Measurements from ENCODE around the gene ZSCAN10.
"Not testable (repeated sequence)": the region's sequence is repeated elsewhere in the genome, so short reads cannot be mapped to it uniquely, and the experiment has no call there.

The ZSCAN10 gene

DNA sequence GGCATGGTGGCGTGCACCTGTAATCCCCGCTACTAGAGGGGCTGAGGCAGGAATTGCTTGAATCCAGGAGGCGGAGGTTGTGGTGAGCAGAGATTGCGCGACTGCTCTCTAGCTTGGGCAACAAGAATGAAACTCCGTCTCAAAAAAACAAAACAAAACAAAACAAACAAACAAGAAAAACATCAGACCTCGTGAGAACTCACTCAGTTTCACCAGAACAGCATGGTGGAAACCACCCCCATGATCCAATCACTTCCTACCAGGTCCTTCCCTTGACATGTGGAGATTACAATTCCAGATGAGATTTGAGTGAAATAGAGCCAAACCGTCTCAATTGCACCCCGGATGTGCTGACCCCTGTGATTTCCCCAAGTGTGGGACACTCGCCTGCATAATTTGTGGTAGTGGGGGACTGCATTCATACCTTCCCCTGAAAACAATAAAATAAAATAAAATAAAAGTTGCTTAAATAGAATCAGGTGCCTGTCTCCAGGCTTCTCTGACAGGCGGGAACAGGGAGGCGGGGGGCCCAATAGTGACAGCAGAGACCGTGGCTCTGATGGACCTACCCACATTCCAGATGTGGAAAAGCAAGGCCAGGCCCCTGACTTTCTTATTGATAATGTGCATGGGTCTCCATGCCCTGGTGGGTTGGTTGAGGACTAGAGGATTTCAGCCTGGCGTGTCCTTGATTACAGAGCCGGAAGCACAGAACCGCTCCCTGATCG, 13.1 kb downstream of the ZSCAN10 start:
- no peak overlapping the region for H3K4me3 ChIP-seq (ENCODE audit: control insufficient read depth, low read depth, low read length)
- TF ChIP-seq, protein P1, sequence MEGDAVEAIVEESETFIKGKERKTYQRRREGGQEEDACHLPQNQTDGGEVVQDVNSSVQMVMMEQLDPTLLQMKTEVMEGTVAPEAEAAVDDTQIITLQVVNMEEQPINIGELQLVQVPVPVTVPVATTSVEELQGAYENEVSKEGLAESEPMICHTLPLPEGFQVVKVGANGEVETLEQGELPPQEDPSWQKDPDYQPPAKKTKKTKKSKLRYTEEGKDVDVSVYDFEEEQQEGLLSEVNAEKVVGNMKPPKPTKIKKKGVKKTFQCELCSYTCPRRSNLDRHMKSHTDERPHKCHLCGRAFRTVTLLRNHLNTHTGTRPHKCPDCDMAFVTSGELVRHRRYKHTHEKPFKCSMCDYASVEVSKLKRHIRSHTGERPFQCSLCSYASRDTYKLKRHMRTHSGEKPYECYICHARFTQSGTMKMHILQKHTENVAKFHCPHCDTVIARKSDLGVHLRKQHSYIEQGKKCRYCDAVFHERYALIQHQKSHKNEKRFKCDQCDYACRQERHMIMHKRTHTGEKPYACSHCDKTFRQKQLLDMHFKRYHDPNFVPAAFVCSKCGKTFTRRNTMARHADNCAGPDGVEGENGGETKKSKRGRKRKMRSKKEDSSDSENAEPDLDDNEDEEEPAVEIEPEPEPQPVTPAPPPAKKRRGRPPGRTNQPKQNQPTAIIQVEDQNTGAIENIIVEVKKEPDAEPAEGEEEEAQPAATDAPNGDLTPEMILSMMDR (conservative IDR thresholded peaks at IDR 0.05; ENCODE audit: control insufficient read depth, insufficient read depth, low read depth, low read length): no peak
- no peak for DNase-seq (ENCODE audit: low read depth)

DNA sequence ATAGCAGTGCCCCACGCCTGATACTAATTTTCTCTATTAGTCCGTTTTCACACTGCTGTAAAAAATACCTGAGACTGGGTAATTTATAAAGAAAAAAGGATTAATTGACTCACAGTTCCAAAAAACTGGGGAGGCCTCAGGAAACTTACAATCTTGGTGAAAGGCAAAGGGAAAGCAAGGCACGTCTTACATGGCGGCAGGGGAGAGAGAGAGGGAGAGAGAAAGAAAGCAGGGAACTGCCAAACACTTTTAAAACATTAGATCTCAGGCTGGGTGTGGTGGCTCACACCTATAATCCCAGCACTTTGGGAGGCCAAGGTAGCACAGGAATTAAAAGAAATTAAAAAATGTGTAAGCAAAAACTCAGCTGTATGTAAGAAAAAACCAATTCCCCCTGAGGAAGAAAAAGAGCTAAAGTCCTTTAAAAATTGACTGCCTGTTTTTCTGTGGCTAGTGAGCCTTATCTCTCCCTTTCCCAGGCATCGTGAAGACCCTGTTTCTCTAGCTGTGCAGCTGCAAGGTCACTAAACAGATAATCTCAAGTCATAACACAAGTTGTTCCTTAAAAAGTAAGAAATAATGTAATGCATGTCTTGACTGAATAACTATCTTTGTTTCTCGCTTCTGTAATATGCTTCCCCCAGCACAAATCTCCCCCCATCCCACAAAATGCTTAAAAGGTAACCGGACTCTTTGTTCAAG, 14.0 kb downstream of the ZSCAN10 start:
- TF ChIP-seq, protein P1 (conservative IDR thresholded peaks at IDR 0.05; ENCODE audit: control insufficient read depth, insufficient read depth, low read depth, low read length): no peak
- no peak for DNase-seq (ENCODE audit: low read depth)
- H3K4me3 ChIP-seq (ENCODE audit: control insufficient read depth, low read depth, low read length): no peak overlapping the region

DNA sequence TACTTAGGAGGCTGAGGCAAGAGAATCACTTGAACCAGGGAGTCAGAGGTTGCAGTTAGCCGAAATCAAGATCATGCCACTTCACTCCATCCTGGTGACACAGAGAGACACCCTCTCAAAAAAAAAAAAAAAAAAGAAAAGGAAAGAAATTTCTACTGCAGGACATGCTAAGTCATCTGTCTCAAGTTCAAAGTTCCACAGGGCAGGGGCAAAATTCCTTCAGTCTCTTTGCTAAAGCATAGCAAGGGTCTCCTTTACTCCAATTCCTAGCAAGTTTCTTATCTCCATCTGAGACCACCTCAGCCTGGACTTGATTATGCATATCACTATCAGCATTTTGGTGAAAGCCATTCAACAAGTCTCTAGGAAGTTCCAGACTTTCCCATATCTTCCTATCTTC, 14.6 kb downstream of the ZSCAN10 start:
- DNase-seq (ENCODE audit: low read depth): no peak
- no peak overlapping the region for H3K4me3 ChIP-seq (ENCODE audit: control insufficient read depth, low read depth, low read length)
- TF ChIP-seq, protein P1 (conservative IDR thresholded peaks at IDR 0.05; ENCODE audit: control insufficient read depth, insufficient read depth, low read depth, low read length): no peak

DNA sequence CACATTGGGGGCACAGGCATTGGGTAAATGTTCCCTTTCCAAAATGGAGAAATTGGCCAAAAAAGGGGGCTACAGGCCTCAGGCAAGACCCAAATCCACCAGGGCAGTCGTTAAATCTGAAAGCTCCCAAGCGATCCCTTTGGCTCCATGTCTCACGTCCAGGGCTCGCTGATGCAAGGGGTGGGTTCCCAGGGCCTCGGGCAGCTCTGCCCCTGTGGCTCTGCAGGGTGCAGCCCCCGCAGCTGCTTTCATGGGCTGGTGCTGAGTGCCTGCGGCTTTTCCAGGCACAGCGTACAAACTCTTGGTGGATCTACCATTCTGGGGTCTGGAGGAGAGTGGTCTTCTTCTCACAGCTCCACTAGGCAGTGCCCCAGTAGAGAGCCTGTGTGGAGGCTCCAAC, 15.7 kb downstream of the ZSCAN10 start:
- not testable (repeated sequence) for H3K4me3 ChIP-seq (ENCODE audit: control insufficient read depth, low read depth, low read length); DNase-seq (ENCODE audit: low read depth)

DNA sequence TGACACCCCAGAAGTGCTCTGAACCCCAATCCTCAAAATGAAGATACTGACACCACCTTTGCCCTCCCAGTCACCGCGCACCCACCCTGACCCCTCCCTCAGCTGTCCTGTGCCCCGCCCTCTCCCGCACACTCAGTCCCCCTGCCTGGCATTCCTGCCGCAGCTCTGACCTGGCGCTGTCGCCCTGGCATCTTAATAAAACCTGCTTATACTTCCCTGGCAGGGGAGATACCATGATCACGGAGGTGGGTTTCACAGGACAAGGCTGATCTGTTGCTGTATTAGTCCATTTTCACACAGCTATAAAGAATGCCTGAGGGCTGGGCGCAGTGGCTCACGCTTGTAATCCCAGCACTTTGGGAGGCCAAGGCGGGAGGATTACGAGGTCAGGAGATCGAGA, 17.1 kb downstream of the ZSCAN10 start:
- not testable (repeated sequence) for DNase-seq (ENCODE audit: low read depth); H3K4me3 ChIP-seq (ENCODE audit: control insufficient read depth, low read depth, low read length)

DNA sequence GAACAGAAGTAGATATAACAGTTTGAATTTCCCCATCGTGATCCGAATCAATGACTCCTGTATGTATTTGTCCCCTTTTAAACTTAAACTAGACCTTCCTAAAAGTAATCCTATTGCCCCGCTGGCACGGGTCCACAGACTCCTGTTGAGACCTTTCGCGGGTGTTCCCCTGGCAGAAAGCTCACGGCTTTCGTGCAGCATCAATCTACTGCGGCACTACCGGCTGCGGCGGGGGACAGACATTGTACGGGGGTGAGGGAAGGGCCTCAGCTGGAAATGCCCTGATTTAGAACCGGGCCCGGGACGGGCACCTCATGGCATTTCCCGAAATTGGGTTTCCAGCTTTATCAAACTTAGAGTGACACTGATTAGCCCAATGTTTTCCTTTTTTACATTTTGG, 19.1 kb downstream of the ZSCAN10 start:
- H3K4me3 ChIP-seq (ENCODE audit: control insufficient read depth, low read depth, low read length): no peak overlapping the region
- TF ChIP-seq, protein P1 (conservative IDR thresholded peaks at IDR 0.05; ENCODE audit: control insufficient read depth, insufficient read depth, low read depth, low read length): no peak
- no peak for DNase-seq (ENCODE audit: low read depth)

DNA sequence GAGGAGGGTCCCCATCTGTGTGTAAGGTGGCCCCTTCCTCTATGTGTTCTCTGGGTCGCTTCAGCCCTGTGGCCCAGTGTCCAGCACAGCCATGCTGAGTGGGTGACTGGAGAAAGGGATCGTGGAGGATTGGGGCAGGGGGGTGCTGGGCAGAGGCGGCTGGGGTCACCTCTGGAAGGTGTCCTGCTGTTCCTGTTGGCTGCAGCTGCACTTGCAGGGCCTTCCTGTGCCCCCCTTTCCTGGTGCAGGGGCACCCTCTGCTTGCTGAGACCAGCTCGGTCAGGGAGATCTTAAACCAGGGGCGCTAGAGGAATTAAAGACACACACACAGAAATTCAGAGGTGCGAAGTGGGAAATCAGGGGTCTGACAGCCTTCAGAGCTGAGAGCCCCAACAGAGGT, 22.5 kb downstream of the ZSCAN10 start:
- no peak overlapping the region for H3K4me3 ChIP-seq (ENCODE audit: control insufficient read depth, low read depth, low read length)
- DNase-seq (ENCODE audit: low read depth): no peak
- TF ChIP-seq, protein P1 (conservative IDR thresholded peaks at IDR 0.05; ENCODE audit: control insufficient read depth, insufficient read depth, low read depth, low read length): no peak

DNA sequence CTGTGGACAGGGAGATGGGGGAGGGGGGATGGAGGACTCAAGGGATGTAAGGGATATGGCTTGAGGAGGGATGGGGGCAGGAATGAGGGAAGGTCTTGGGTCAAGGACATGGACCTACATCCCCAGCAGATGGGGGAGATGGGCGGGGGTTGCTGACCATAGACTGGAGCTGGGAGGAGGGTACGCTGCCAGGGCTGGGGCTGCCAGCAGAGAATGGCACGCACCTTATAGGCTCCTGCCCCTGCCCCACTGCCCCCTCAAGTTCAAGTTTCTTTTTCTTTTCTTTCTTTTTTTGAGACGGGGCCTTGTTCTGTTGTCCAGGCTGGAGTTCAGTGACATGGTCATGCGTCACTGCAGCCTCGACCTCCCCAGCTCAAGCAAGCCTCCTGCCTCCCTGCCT, 23.1 kb downstream of the ZSCAN10 start:
- H3K4me3 ChIP-seq (ENCODE audit: control insufficient read depth, low read depth, low read length); DNase-seq (ENCODE audit: low read depth): not testable (repeated sequence)
